Measurements from ENCODE around the gene NHLRC2. TPM values are rescaled to one million over a fixed set of nuclear protein-coding genes. Genes with fewer than 3 reads are reported as not detected.

NHLRC2 gene
- total and polyA plus RNA-seq, 10 of the 15 experiments (the other 5 are each of a cell fraction or from before 2014, with no cell fraction given), result 1.9 to 31.3 (median 15.9) TPM

DNA sequence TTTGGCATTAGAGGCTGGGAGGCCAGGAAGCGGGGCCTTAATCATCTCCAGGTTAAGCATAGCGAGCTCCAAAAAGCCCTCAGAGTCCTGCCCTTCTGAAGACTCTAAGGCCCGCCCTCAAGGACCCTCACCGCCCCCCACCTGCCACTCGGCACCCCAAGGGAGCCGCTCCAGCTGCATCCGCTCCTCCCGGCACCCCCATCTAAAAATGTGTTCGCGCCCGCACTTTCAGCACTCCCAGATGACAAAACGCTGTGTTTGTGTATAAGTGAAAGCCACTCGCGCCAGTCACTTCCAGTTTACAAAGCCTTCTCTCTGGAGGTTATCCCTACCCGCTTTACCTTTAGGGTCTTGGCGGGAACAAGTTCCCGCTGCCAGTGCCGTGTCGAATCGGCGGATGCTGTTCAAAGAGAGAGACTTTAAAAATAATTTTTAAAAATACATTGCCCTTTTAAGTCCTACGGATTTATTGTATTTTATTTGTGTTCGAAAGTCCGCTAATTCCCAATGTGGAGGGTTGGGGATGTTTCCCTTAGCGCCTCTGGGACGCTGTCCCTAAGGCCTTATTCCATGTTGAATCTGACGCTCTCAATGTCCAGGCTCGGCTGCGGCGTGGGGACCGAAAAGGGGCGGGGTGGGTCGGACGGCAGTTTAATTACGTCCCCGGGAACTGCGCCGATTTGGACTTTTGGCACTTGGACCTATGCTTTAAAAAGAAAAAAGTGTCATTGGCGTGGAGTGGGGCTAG, at the start of gene NHLRC2, which contains the start of gene DCLRE1A (continued):
- peak; percentile 89 for TF ChIP-seq SKIL (IDR thresholded peaks at IDR 0.05; ENCODE audit: low read depth, poor library complexity, severe bottlenecking)
- TF ChIP-seq ZSCAN29 (IDR thresholded peaks at IDR 0.05), result no peak
- no peak for TF ChIP-seq ZNF217 (IDR thresholded peaks at IDR 0.05)
- TF ChIP-seq FOXM1 (IDR thresholded peaks at IDR 0.05; ENCODE audit: low read depth, low read length), result peak; percentile 38; the same call in 1 of the 2 replicates
- no peak for TF ChIP-seq NFXL1 (IDR thresholded peaks at IDR 0.05; ENCODE audit: borderline replicate concordance)
- peak; percentile 14; the same call in 1 of the 2 replicates for TF ChIP-seq LARP7 (IDR thresholded peaks at IDR 0.05)
- TF ChIP-seq IRF3 (IDR thresholded peaks at IDR 0.05), result no peak
- TF ChIP-seq CREB1 (IDR thresholded peaks at IDR 0.05; ENCODE audit: low read depth), result peak; percentile 47; the same call in 1 of the 2 replicates
- no peak for TF ChIP-seq MYB (IDR thresholded peaks at IDR 0.05; ENCODE audit: borderline replicate concordance, low read depth, low read length)
- TF ChIP-seq HDAC6 (IDR thresholded peaks at IDR 0.05; ENCODE audit: unreplicated experiment), result no peak
- no peak for TF ChIP-seq RELA (IDR thresholded peaks at IDR 0.05; ENCODE audit: borderline replicate concordance, partially characterized antibody)
- peak; percentile 21; the same call in 1 of the 2 replicates for TF ChIP-seq MAX (IDR thresholded peaks at IDR 0.05; ENCODE audit: low read depth, low read length)
- TF ChIP-seq KLF5 (IDR thresholded peaks at IDR 0.05; ENCODE audit: partially characterized antibody), result peak; percentile 63
- TF ChIP-seq TCF12 (IDR thresholded peaks at IDR 0.05; ENCODE audit: low read depth, low read length), result peak; percentile 94
- TF ChIP-seq ZBTB40 (IDR thresholded peaks at IDR 0.05; ENCODE audit: borderline replicate concordance), result peak; percentile 84
- TF ChIP-seq POU2F2 (IDR thresholded peaks at IDR 0.05; ENCODE audit: borderline replicate concordance, low read depth, low read length), result peak; percentile 48; the same call in 2 of the 3 replicates
- TF ChIP-seq CBFB (IDR thresholded peaks at IDR 0.05; ENCODE audit: low read depth), result peak; percentile 77; the same call in 1 of the 2 replicates
- TF ChIP-seq SIN3A (IDR thresholded peaks at IDR 0.05; ENCODE audit: low read depth, low read length), result peak; percentile 7; the same call in 1 of the 2 replicates
- peak; percentile 29 for TF ChIP-seq POLR2AphosphoS5 (IDR thresholded peaks at IDR 0.05; ENCODE audit: low read length)
- TF ChIP-seq TCF3 (IDR thresholded peaks at IDR 0.05; ENCODE audit: borderline replicate concordance, insufficient read depth, low read depth, low read length), result peak; percentile 84; the same call in 1 of the 2 replicates
- TF ChIP-seq MXI1 (IDR thresholded peaks at IDR 0.05; ENCODE audit: low read depth, low read length), result peak; percentile 88
